ENCODE results near the gene SEZ6L2. TPM values are rescaled to one million over a fixed set of nuclear protein-coding genes. Genes with fewer than 3 reads are reported as not detected.
"Not testable (repeated sequence)": the region's sequence is repeated elsewhere in the genome, so short reads cannot be mapped to it uniquely, and the experiment has no call there.

Gene SEZ6L2
- polyA plus RNA-seq, 2 donors = 0.35 to 0.45 TPM

GRCh38 chr16:29911676-29912010 lies 12.3 kb upstream of the SEZ6L2 start:
- Histone ChIP-seq H3K36me3 (ENCODE audit: control insufficient read depth in 2 of 2, insufficient read depth in 2 of 2, low read length in 1 of 2) (no peaks in the 10 kb centered on the region), H3K27me3 (ENCODE audit: control insufficient read depth in 1 of 2, insufficient read depth in 2 of 2, low read length in 2 of 2) (no peaks in the 10 kb centered on the region), H3K4me1 (ENCODE audit: control insufficient read depth in 2 of 2, insufficient read depth in 2 of 2, low read length in 1 of 2) (no peaks in the 10 kb centered on the region), H3K9me3 (ENCODE audit: control insufficient read depth in 2 of 2, insufficient read depth in 1 of 2, low read depth in 1 of 2, low read length in 1 of 2) (no peaks in the 10 kb centered on the region), H3K27ac (ENCODE audit: low read depth in 2 of 2, low read length in 1 of 2) (no peak overlapping the region), H3K4me3 (ENCODE audit: low read depth in 1 of 2, low read length in 2 of 2) (no peak overlapping the region)
- WGBS, 2 donors = 77 to 78% methylated on average over 15 of the region's 15 CpGs

- H3K9me3 ChIP-seq (ENCODE audit: control insufficient read depth in 2 of 2, insufficient read depth in 1 of 2, low read depth in 1 of 2, low read length in 1 of 2) = no peaks in the 10 kb centered on the region
- H3K36me3 ChIP-seq (ENCODE audit: control insufficient read depth in 2 of 2, insufficient read depth in 2 of 2, low read length in 1 of 2) = no peaks in the 10 kb centered on the region
- no peaks in the 10 kb centered on the region for H3K27me3 ChIP-seq (ENCODE audit: control insufficient read depth in 1 of 2, insufficient read depth in 2 of 2, low read length in 2 of 2)
- H3K27ac ChIP-seq (ENCODE audit: low read depth in 2 of 2, low read length in 1 of 2) = no peak overlapping the region
- no peaks in the 10 kb centered on the region for H3K4me1 ChIP-seq (ENCODE audit: control insufficient read depth in 2 of 2, insufficient read depth in 2 of 2, low read length in 1 of 2)
- H3K4me3 ChIP-seq (ENCODE audit: low read depth in 1 of 2, low read length in 2 of 2) = no peak overlapping the region
- 88% methylated on average over 20 of the region's 20 CpGs for WGBS, 2 donors
Observed at GRCh38 chr16:29910819-29911675, 11.7 kb upstream of the SEZ6L2 start.

- WGBS, 2 donors = 88 to 96% methylated on average over 6 of the region's 6 CpGs
- H3K27ac ChIP-seq (ENCODE audit: low read depth in 2 of 2, low read length in 1 of 2); H3K36me3 ChIP-seq (ENCODE audit: control insufficient read depth in 2 of 2, insufficient read depth in 2 of 2, low read length in 1 of 2); H3K9me3 ChIP-seq (ENCODE audit: control insufficient read depth in 2 of 2, insufficient read depth in 1 of 2, low read depth in 1 of 2, low read length in 1 of 2); H3K4me3 ChIP-seq (ENCODE audit: low read depth in 1 of 2, low read length in 2 of 2); H3K27me3 ChIP-seq (ENCODE audit: control insufficient read depth in 1 of 2, insufficient read depth in 2 of 2, low read length in 2 of 2); H3K4me1 ChIP-seq (ENCODE audit: control insufficient read depth in 2 of 2, insufficient read depth in 2 of 2, low read length in 1 of 2): not testable (repeated sequence)
Observed at GRCh38 chr16:29909851-29910250, 10.5 kb upstream of the SEZ6L2 start.

- H3K4me1 ChIP-seq (ENCODE audit: control insufficient read depth in 2 of 2, insufficient read depth in 2 of 2, low read length in 1 of 2) = no peaks in the 10 kb centered on the region
- H3K4me3 ChIP-seq (ENCODE audit: low read depth in 1 of 2, low read length in 2 of 2) = no peak overlapping the region
- no peak overlapping the region for H3K27ac ChIP-seq (ENCODE audit: low read depth in 2 of 2, low read length in 1 of 2)
- no peaks in the 10 kb centered on the region for H3K9me3 ChIP-seq (ENCODE audit: control insufficient read depth in 2 of 2, insufficient read depth in 1 of 2, low read depth in 1 of 2, low read length in 1 of 2)
- no peaks in the 10 kb centered on the region for H3K36me3 ChIP-seq (ENCODE audit: control insufficient read depth in 2 of 2, insufficient read depth in 2 of 2, low read length in 1 of 2)
- no peaks in the 10 kb centered on the region for H3K27me3 ChIP-seq (ENCODE audit: control insufficient read depth in 1 of 2, insufficient read depth in 2 of 2, low read length in 2 of 2)
- WGBS, 2 donors = 80 to 83% methylated on average over 2 of the region's 2 CpGs
Observed at GRCh38 chr16:29909391-29909790, 10.0 kb upstream of the SEZ6L2 start.

- Histone ChIP-seq H3K4me1 (ENCODE audit: control insufficient read depth in 2 of 2, insufficient read depth in 2 of 2, low read length in 1 of 2) (no peaks in the 10 kb centered on the region), H3K27me3 (ENCODE audit: control insufficient read depth in 1 of 2, insufficient read depth in 2 of 2, low read length in 2 of 2) (no peaks in the 10 kb centered on the region), H3K36me3 (ENCODE audit: control insufficient read depth in 2 of 2, insufficient read depth in 2 of 2, low read length in 1 of 2) (no peaks in the 10 kb centered on the region), H3K9me3 (ENCODE audit: control insufficient read depth in 2 of 2, insufficient read depth in 1 of 2, low read depth in 1 of 2, low read length in 1 of 2) (no peaks in the 10 kb centered on the region), H3K4me3 (ENCODE audit: low read depth in 1 of 2, low read length in 2 of 2) (no peak overlapping the region), H3K27ac (ENCODE audit: low read depth in 2 of 2, low read length in 1 of 2) (no peak overlapping the region)
- WGBS, 2 donors = 81 to 86% methylated on average over 2 of the region's 2 CpGs
Observed at GRCh38 chr16:29908719-29909220, 9.4 kb upstream of the SEZ6L2 start.

GRCh38 chr16:29907973-29908372 lies 8.6 kb upstream of the SEZ6L2 start:
- no peaks in the 10 kb centered on the region for H3K9me3 ChIP-seq (ENCODE audit: control insufficient read depth in 2 of 2, insufficient read depth in 1 of 2, low read depth in 1 of 2, low read length in 1 of 2)
- no peak overlapping the region for H3K27ac ChIP-seq (ENCODE audit: low read depth in 2 of 2, low read length in 1 of 2)
- H3K36me3 ChIP-seq (ENCODE audit: control insufficient read depth in 2 of 2, insufficient read depth in 2 of 2, low read length in 1 of 2) = no peaks in the 10 kb centered on the region
- H3K27me3 ChIP-seq (ENCODE audit: control insufficient read depth in 1 of 2, insufficient read depth in 2 of 2, low read length in 2 of 2) = no peaks in the 10 kb centered on the region
- H3K4me1 ChIP-seq (ENCODE audit: control insufficient read depth in 2 of 2, insufficient read depth in 2 of 2, low read length in 1 of 2) = no peaks in the 10 kb centered on the region
- 63 to 72% methylated on average over 2 of the region's 2 CpGs for WGBS, 2 donors
- no peak overlapping the region for H3K4me3 ChIP-seq (ENCODE audit: low read depth in 1 of 2, low read length in 2 of 2)

GRCh38 chr16:29906520-29907244 lies 7.3 kb upstream of the SEZ6L2 start:
- H3K27ac ChIP-seq (ENCODE audit: low read depth in 2 of 2, low read length in 1 of 2) = no peak overlapping the region
- no peaks in the 10 kb centered on the region for H3K27me3 ChIP-seq (ENCODE audit: control insufficient read depth in 1 of 2, insufficient read depth in 2 of 2, low read length in 2 of 2)
- WGBS, 2 donors = 84% methylated on average over 23 of the region's 23 CpGs
- H3K4me3 ChIP-seq (ENCODE audit: low read depth in 1 of 2, low read length in 2 of 2) = no peak overlapping the region
- H3K4me1 ChIP-seq (ENCODE audit: control insufficient read depth in 2 of 2, insufficient read depth in 2 of 2, low read length in 1 of 2) = no peaks in the 10 kb centered on the region
- H3K9me3 ChIP-seq (ENCODE audit: control insufficient read depth in 2 of 2, insufficient read depth in 1 of 2, low read depth in 1 of 2, low read length in 1 of 2) = no peaks in the 10 kb centered on the region
- no peaks in the 10 kb centered on the region for H3K36me3 ChIP-seq (ENCODE audit: control insufficient read depth in 2 of 2, insufficient read depth in 2 of 2, low read length in 1 of 2)

- H3K9me3 ChIP-seq (ENCODE audit: control insufficient read depth in 2 of 2, insufficient read depth in 1 of 2, low read depth in 1 of 2, low read length in 1 of 2) = no peaks in the 10 kb centered on the region
- 82 to 84% methylated on average over 13 of the region's 13 CpGs for WGBS, 2 donors
- H3K4me1 ChIP-seq (ENCODE audit: control insufficient read depth in 2 of 2, insufficient read depth in 2 of 2, low read length in 1 of 2) = no peaks in the 10 kb centered on the region
- H3K27me3 ChIP-seq (ENCODE audit: control insufficient read depth in 1 of 2, insufficient read depth in 2 of 2, low read length in 2 of 2) = no peaks in the 10 kb centered on the region
- H3K36me3 ChIP-seq (ENCODE audit: control insufficient read depth in 2 of 2, insufficient read depth in 2 of 2, low read length in 1 of 2) = no peaks in the 10 kb centered on the region
- H3K27ac ChIP-seq (ENCODE audit: low read depth in 2 of 2, low read length in 1 of 2) = no peak overlapping the region
- no peak overlapping the region for H3K4me3 ChIP-seq (ENCODE audit: low read depth in 1 of 2, low read length in 2 of 2)
Observed at GRCh38 chr16:29905668-29906067, 6.3 kb upstream of the SEZ6L2 start.

- no peaks in the 10 kb centered on the region for H3K27me3 ChIP-seq (ENCODE audit: control insufficient read depth in 1 of 2, insufficient read depth in 2 of 2, low read length in 2 of 2)
- peaks cover 3% of the 10 kb centered on the region in 2 donors for H3K4me1 ChIP-seq (ENCODE audit: control insufficient read depth in 2 of 2, insufficient read depth in 2 of 2, low read length in 1 of 2)
- H3K4me3 ChIP-seq (ENCODE audit: low read depth in 1 of 2, low read length in 2 of 2) = no peak overlapping the region
- H3K36me3 ChIP-seq (ENCODE audit: control insufficient read depth in 2 of 2, insufficient read depth in 2 of 2, low read length in 1 of 2) = no peaks in the 10 kb centered on the region
- H3K9me3 ChIP-seq (ENCODE audit: control insufficient read depth in 2 of 2, insufficient read depth in 1 of 2, low read depth in 1 of 2, low read length in 1 of 2) = no peaks in the 10 kb centered on the region
- WGBS, 2 donors = 91 to 96% methylated on average over 7 of the region's 7 CpGs
- no peak overlapping the region for H3K27ac ChIP-seq (ENCODE audit: low read depth in 2 of 2, low read length in 1 of 2)
Observed at GRCh38 chr16:29904947-29905346, 5.6 kb upstream of the SEZ6L2 start.
